Activated CD4-positive, CD25-positive, alpha-beta regulatory T cell (primary cell): ENCODE results near the gene ZCCHC14.
"Not testable (repeated sequence)": the region's sequence is repeated elsewhere in the genome, so short reads cannot be mapped to it uniquely, and the experiment has no call there.

ENCODE experiments used
- DNase-seq, 4 experiments: peaks; one replicate each; lab custom pipeline; 2025; lab: John Stamatoyannopoulos, UW

ZCCHC14 gene

GRCh38 chr16:87382023-87382785, 110.6 kb downstream of the ZCCHC14 start:
- DNase-seq = no peak

GRCh38 chr16:87380881-87381280, 111.9 kb downstream of the ZCCHC14 start:
- no peak for DNase-seq

GRCh38 chr16:87380403-87380802, 112.4 kb downstream of the ZCCHC14 start:
- DNase-seq = no peak

GRCh38 chr16:87379312-87379752, 113.5 kb downstream of the ZCCHC14 start:
- DNase-seq = not testable (repeated sequence)

GRCh38 chr16:87376660-87377059, 116.2 kb downstream of the ZCCHC14 start:
- DNase-seq = no peak

- no peak for DNase-seq
Measured at GRCh38 chr16:87375426-87376135, 117.2 kb downstream of the ZCCHC14 start.

- DNase-seq = no peak
Measured at GRCh38 chr16:87374313-87374712, 118.5 kb downstream of the ZCCHC14 start.

- no peak for DNase-seq
Measured at GRCh38 chr16:87372305-87372704, 120.5 kb downstream of the ZCCHC14 start.

GRCh38 chr16:87371261-87371866, 121.5 kb downstream of the ZCCHC14 start:
- DNase-seq = no peak

- no peak for DNase-seq
Measured at GRCh38 chr16:87369796-87370719, 122.8 kb downstream of the ZCCHC14 start.

- no peak for DNase-seq
Measured at GRCh38 chr16:87369117-87369765, 123.6 kb downstream of the ZCCHC14 start.

- DNase-seq = no peak
Measured at GRCh38 chr16:87368029-87368770, 124.6 kb downstream of the ZCCHC14 start.

- no peak for DNase-seq
Measured at GRCh38 chr16:87367529-87367928, 125.3 kb downstream of the ZCCHC14 start.

GRCh38 chr16:87366930-87367329, 125.9 kb downstream of the ZCCHC14 start:
- no peak for DNase-seq

- DNase-seq = no peak
Measured at GRCh38 chr16:87366288-87366687, 126.5 kb downstream of the ZCCHC14 start.

- no peak for DNase-seq
Measured at GRCh38 chr16:87365021-87365713, 127.7 kb downstream of the ZCCHC14 start.

GRCh38 chr16:87363771-87364455, 128.9 kb downstream of the ZCCHC14 start:
- no peak for DNase-seq

GRCh38 chr16:87362828-87363559, 129.8 kb downstream of the ZCCHC14 start:
- DNase-seq = not testable (repeated sequence)
